HG02938 (cell line): ENCODE results near the gene TPD52L1.

Source experiments
- ATAC-seq: cut with Tn5 transposase; IDR thresholded peaks from one replicate; pipeline ENCODE4 v1.9.1; 2021; ENCODE audit warnings: mild to moderate bottlenecking, moderate library complexity; ENCODE audit not compliant: unreplicated experiment

TPD52L1 gene

DNA sequence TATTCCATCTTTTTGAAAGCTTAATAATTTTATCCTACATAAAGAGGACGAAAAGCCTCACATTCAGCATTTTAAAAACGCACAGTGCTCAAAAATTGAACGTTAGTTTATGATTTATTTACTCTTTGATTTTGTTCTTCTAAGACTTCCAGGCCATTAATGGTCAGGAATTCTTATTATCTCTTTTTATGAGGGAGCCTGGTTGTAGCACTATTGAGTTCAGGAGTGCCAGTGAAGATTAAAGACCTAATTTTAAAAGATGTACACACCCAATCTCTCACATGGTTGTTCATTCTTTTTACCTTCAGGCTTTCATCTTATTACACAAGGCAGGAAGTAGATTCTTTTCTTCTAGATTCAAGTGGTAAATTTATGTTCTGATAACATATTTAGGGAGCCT lies 79.6 kb downstream of the TPD52L1 start:
- ATAC-seq = no peak

DNA sequence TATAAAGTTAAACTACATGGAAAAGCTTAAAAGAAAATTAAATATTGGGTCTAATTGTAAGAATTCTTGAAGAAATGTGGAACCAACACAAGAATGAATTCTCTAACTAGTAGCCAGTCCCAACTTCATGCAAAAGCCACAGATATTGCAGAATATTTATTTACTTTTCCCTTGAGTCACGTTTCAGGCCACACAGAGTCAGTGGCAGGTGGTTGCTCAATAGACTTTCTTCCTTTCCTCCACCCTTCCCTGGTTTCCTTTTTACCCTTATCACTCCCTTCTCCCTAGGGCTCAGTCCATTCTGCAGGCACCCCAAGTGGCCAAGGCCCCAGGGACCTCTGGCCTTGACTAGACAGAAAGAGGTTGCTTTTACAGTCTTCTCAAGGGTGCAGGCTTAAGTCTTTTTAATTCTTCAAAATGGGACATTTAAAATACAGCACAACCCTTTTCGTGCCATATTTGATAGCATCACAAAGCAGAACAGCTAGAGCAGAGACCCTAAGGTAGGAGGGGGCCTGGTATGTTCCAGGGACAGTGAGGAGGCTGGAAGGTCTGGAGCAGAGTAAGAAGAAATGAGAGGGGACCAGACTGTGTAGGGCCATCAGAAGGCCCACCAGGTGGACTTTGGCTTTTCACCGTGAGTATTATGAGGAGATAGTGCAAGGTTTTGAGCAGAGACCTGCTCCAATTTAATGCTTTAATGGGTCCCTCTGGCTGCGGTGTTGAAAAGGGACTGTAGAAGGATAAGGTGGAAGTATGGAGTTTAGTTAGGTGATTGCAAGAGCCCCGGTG lies 83.2 kb downstream of the TPD52L1 start:
- ATAC-seq = no peak

DNA sequence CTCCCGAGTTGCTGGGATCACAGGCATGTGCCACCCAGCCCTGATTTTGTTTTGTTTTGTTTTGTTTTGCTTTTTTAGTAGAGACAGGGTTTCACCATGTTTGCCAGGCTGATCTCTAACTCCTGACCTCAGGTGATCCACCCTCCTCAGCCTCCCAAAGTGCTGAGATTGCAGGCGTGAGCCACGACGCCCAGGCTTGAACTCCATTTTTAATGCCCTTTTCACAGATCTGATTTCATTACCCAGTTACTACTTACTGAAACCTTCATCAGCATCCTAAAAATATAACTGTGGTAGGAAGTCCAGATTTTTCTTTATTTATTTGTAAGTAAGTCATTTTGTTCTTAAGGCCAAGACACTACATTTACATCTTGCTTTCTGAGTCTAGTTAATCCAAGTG lies 84.2 kb downstream of the TPD52L1 start:
- ATAC-seq = no peak

DNA sequence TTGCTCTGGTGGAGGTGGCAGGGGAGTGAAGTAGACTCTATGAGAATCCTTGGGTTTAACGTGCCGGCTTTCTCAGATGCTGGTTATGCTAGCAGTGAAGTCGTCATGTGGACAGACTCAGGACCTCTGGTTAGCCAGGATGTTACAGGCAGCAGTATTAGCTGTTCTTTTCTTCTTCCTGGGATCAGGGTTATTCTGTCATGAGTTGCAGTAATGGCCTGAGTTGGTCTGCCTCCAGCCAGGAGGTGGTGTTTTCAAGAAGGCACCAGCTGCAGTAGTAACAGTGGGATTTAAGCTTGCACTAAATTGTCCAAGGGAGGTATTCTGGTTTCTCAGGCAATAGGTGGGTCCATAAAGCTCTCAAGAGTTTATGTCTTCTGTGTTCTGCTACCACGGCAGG lies 91.5 kb downstream of the TPD52L1 start:
- no peak for ATAC-seq

DNA sequence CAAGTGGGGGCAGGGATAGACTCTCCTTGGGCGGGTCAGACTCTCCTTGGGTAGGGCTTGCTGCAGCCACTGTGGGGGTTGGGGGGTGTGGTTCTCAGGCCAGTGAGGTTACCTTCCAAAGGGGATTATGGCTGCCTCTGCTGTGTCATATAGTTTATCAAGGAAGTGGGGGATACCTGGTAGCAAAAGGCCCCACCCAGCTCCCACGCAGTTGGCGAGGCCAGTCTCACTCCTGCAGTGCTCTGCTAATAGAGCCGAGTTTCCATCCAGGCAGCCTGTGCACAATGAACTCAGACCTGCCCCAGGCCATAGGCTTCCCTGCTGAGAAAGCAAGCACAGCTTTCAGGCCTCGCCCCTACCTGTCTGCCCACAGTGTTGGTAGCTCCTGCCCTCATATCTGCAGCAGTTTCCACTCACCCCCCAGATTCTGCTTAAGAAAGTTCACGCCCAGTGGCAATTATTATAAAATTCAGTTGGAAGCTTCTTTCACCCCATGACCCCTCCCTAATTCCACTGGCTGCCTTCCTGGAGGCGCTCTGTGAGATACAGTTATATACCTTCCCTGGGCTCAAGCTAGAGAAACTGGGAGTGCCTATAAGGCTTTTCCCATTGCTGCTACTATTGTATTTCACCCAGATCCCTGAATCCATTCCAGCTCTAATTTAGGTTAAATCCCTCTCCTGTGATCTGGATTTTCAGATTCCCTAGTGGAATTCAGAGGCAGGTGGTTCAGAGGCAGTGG lies 92.1 kb downstream of the TPD52L1 start:
- ATAC-seq = no peak

DNA sequence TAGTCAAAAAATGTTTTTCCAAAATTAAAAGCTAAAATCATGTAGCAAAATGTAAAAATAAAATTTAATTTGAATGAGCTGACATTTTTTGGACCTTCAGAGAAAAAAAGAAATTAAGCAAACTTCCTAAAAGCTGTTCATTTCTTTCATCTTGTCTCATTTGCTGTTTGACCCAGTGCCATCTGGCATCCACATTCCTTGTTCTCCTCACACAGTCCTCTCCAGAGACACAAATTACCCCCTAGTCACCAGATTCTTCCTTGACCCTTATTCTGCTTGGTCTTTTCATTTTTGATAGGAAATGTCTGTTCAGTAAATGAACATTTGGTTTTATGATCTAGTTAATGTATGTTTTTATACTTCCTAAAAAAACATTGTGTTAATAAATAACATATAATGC lies 93.0 kb downstream of the TPD52L1 start:
- ATAC-seq = no peak

DNA sequence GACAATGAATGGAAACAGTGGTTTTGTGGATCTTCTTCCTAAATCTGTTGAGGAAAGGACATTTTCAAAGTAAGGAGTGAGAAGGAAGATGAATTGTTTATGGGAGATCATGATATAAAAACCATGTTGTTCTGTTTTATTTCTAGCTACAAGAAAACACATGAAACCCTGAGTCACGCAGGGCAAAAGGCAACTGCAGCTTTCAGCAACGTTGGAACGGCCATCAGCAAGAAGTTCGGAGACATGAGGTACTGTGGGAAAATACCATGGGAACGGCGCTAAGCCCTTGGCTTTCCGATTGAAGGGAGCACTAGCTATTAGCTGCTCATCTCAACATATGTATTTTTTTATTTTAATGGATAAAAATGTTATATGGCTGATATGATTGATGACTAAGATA lies 94.6 kb downstream of the TPD52L1 start:
- ATAC-seq = no peak

DNA sequence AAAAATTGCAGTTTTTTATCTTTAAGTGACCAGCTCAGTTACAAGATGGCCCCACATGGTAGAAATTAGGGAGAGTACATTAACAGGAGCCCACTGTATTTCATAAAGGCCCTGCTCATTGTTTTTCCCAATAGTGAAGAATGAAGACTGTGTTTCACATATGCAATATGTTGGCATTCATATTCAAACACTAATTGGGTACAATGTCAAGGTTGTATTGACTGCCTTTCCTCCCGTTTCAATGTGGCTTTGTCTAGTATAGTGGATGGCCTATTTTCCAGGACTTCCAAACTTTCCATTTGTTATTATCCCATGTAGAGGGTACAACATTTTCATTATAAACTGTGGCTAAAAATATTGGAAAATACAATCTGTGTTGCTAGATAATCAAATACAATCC lies 96.9 kb downstream of the TPD52L1 start:
- ATAC-seq = no peak

DNA sequence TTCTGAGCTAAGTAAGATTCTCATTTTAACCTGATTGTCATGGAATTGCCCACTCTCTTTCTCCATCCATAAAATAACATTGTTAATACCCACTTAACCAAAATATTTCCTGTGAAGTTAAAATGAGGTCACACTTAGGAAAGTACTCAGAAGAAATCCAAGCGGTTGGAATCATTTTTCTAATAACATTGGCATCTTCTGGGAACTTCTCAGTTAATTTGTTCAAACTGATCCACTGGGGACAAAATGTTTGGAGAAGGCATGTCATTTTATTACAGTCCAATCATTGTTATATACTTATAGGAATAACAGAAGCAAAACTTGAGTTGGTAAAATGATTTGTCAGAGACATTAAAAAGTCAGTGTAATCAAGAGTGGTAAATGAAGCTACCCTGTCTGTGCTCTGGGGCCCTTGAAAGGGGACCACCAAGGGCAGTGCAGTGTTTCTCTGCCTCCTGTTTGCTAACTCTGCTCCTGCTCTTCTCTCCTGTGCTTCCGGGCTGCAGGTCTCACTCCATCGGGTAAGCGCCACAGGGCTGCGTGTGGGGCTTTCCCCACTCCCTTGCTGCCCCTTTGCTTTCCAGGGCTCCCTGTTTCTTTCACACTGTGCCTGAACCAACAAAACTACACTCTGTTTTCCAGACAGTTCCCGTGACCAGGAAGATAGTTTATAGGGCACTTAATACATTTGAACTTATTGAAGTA lies 98.1 kb downstream of the TPD52L1 start:
- no peak for ATAC-seq

DNA sequence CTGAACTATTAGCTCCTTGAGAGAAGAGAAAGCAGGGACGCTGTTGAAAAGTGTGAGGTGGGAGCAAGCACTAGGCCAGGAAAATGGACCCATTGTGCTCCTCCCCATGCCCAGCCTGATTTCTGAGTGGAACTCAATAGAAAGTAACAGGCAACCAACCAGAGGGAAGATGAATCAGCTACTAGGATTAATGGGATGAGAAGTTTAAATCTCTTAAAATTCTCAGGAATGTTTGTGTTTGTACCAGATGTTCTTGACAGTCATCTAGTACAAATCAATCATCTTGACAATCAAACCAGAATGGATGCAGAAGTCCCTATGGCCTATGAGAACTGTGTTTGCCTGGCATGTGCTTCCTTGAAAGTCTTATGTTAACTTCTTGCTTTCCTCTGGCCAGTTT lies 99.3 kb downstream of the TPD52L1 start:
- ATAC-seq = no peak

DNA sequence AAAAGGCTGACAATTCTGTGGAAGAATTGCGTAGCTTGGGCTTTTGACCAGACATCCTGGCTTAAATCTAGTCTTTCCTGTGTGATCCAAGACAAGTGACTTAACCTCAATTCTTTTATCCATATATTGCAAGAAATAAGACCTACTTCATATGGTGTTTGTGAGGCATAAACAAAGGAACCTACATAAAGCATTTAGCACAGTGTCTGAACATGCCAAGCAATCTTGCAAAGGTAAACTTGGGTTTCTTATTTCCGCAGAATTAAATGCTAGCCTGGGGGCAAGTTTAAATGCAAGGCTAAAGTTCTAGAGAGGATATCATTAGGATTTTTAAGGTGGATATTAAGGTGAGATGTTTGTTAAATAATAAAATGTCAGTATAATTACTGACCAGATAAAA lies 100.3 kb downstream of the TPD52L1 start:
- ATAC-seq = no peak

DNA sequence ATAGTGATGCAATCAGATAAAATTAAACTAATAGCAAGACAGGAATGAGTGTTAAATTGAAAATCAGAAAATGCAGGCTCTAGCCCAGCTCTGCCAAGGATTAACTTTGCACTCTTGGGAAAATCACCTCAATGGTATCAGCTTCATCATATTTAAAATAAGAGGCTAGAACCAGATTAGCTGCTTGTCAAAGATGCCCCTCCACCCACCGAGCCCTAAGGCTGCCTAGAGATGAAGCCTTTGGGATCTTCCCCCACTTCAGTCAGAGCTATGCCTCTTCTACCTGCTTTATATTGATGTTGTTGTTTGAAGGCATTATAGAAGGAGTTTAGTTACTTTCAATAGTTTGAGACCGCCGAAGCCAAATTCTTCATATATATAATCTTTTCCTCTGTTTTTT lies 100.7 kb downstream of the TPD52L1 start:
- ATAC-seq = no peak

DNA sequence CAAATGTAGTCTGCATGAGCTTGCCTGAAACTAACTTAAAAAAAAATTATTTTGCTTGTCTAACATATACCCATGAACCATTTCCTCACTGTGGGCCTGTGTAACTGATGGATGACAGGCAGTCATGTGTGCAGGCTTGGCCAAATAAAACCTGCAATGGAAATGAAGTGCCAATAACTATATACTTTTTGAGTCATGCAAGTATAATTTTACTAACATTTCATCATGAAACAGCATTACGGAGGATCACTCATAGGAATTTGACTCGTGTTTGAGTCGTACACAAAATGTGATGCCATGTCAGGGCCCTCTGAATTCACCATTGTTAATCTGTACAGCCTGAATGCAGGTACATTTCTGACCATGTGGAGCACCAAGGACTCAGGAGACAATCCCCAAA lies 101.6 kb downstream of the TPD52L1 start:
- no peak for ATAC-seq

DNA sequence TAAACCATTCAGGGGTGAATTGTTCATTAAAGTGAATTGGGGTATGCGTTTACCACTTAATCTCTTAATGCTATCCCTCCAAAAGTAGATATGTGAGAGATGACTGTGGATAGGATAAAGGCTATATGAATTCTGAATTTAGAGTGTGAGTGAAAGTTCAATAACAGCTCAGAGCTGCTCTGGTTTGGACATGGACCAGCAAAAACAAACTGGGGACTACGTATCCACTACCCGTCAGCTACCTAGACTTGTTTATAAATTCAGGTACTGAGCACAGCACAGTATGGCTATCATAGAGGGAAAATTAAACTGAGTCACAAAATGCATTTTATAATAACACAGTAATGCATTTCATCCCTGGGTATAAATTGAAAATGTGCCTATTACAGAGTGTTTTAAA lies 103.8 kb downstream of the TPD52L1 start:
- no peak for ATAC-seq

DNA sequence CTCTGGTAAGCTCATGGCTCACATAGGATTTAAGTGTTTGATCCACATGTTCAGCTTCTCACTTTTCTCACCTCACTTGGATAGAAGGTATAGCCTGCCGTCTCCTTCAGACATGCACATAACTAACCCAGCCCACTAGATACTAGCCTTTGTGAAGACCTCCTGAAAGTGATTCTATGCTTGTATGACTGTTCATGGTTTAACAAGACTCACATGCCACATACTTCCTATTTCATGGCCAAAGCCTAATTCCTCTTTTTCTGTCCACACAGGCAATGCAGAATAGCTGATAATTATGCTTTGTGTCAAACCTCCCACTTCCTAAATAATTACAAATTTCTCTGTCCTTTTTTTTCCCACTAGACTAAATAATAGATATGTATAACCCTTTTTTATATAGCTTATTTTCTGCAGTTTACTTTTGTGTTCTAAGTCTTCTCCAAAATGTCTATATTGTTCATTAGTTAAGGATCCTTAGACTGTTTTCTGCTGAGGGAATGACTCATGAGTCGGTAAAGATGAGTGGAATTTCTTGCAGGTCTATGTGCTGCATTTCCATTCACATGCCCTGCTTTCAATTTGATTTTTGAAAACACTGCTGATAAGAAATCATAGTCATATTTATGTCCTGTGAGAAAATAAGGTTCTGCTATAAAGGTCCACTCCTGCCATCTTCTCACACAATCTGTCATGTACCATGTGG lies 105.2 kb downstream of the TPD52L1 start:
- ATAC-seq = peak; percentile 72

DNA sequence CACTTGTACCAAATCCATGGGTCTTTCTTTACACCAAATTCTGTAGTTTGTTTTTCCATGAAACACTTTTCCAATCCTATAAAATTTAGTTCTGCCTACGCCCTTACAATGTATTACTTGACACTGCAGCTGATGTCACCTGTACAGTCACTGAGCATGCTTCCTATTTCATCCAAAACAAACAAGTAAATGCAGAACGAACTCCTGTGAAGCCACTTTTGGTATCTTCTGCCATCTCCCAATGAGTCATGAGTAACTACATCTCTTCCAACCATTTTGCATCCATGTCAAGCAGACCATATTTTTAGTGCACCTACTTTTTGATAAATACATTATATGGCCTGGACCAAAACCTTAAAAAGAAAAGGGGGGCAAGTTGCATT lies 105.8 kb downstream of the TPD52L1 start:
- no peak for ATAC-seq

DNA sequence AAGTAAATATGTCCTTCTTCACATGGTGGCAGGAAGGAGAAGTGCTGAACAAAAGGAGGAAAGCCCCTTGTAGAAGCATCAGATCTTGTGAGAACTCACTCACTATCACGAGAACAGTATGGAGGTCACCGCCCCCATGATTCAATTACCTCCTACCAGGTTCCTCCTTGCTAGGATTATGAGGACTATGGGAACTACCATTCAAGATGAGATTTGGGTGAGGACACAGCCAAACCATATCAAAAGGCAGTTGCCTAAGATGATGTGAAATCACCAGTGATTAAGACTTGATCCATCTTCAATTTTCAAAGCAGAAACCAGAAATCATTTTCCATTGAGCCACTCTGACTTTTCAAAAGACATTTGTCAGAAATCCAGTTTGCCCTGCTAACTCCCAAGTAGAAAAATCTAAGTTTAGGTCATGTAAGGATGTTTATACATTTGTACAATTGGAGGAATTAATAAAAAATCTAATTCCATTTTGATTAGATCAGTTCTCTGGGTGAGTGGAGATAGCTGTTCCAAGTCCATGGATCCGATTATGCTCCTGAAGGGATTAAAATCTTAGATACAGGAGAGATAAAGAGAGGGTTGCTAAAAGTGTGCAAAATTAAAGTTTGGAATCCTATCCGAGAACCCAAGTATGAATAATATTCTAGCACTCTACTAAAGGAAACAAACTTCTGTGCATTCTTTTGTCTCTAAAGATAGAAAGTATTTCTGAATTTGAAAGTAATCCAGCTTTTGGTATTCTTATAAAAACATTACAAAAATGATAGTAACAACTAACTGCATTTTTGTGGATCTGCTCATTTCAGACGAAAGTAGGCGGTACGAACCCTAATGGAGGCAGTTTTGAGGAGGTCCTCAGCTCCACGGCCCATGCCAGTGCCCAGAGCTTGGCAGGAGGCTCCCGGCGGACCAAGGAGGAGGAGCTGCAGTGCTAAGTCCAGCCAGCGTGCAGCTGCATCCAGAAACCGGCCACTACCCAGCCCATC lies 108.7 kb downstream of the TPD52L1 start:
- no peak for ATAC-seq

DNA sequence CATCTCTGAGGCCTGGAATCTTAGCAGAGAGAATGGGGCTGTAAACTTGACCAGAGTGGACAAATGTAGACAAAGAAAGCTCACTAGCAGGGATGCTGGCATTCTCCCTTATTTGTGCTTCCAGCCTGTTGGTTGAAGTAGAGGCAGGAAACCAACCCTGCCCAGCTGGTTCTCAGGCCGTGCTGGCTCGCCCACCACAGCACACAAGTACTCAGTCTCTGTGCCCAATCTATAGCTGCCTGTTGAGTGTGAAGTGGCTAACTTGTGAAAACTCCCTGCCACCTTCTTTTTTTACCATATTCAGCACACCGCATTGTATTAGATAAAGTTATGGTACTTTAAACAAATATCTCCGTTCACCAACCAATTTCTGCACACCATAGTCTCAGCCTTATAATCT lies 110.9 kb downstream of the TPD52L1 start:
- ATAC-seq = no peak

DNA sequence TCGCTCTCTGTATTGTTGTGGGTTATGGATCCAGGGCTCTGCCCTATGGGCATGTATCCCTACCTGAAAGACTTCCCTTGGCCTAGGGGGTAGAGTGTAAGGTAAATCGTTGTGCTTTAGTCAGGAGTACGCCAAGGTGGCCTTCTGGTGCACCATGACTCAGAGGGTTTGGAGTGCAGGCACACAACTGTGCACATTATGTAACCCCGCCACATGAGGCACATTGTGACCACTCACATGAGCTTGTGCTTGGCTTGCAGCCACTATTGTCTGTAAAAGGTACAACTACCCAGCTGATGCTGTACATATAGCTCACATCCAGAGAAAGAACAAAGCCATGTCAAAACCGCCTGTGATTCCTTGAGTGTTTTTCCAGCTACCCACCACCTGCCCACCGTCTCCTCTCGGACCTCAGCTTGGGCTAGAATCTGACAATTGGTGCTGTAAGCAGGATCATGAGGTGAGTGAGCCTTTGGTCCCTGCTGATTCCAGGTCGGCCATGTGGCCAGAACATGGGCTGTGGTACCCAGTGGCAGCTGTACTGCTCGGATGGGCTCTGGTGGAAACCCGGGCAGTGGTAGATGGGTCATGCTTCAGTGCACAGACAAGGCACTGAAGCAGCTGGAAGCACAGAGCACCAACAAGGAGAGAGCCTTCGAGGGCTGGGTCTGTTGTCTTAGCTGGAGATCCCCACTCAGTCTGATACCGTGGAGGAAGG lies 114.4 kb downstream of the TPD52L1 start:
- ATAC-seq = no peak
